A673 (cell line): ENCODE measurements around the gene PTTG2. TPM values are rescaled to one million over a fixed set of nuclear protein-coding genes. Genes with fewer than 3 reads are reported as not detected.

Experiments
- BruUV-seq: library from RNA; stranded (reverse); fragments of 400-500 nt; replicated peaks from 2 replicates; lab custom pipeline; 2021; lab: Mats Ljungman, UMichigan
- CTCF ChIA-PET: fragments of 300-600 bp; sonication (Branson Sonifier 250); formaldehyde crosslinking; loops from one replicate; lab custom pipeline; 2022; ENCODE audit warnings: antibody characterized with exemption; lab: Charles Lee
- POLR2A ChIA-PET: fragments of 300-600 bp; sonication (Branson Sonifier 250); formaldehyde crosslinking; loops from one replicate; lab custom pipeline; 2022; ENCODE audit warnings: antibody characterized with exemption; ENCODE audit not compliant: low non-redundant PET; lab: Charles Lee
- DNase-seq: peaks from one replicate; pipeline ENCODE4 v3.0.0-alpha.2; 2015; ENCODE audit warnings: low spot score
- H3K27ac ChIP-seq: fragments of 200-600 bp; sonication (generic); 2 replicates; pipeline ENCODE4 v1.5.1; 2016; ENCODE audit warnings: mixed run types, low read depth, mild to moderate bottlenecking, mixed read lengths, antibody characterized with exemption, low read length; ENCODE audit not compliant: poor library complexity, severe bottlenecking
- H3K27me3 ChIP-seq: fragments of 200-600 bp; sonication (generic); replicated peaks from 2 replicates; pipeline ENCODE4 v1.6.1; 2017; ENCODE audit warnings: mixed run types, low read depth, mild to moderate bottlenecking, mixed read lengths, antibody characterized with exemption, low read length; ENCODE audit not compliant: insufficient read depth, poor library complexity
- H3K36me3 ChIP-seq: fragments of 200-600 bp; sonication (generic); 2 replicates; pipeline ENCODE4 v1.6.1; 2016; ENCODE audit warnings: mixed run types, mild to moderate bottlenecking, mixed read lengths, antibody characterized with exemption, low read length; ENCODE audit not compliant: insufficient read depth, poor library complexity, severe bottlenecking
- H3K4me1 ChIP-seq: fragments of 200-600 bp; sonication (generic); 2 replicates; pipeline ENCODE4 v1.6.1; 2017; ENCODE audit warnings: mixed run types, mild to moderate bottlenecking, mixed read lengths, antibody characterized with exemption, low read length; ENCODE audit not compliant: insufficient read depth, poor library complexity, severe bottlenecking
- H3K4me3 ChIP-seq: fragments of 200-600 bp; sonication (generic); 2 replicates; pipeline ENCODE4 v1.5.1; 2016; ENCODE audit warnings: low read depth, mixed run types, mild to moderate bottlenecking, mixed read lengths, low read length; ENCODE audit not compliant: poor library complexity, severe bottlenecking
- H3K9me3 ChIP-seq: fragments of 200-600 bp; sonication (generic); 2 replicates; pipeline ENCODE4 v1.6.1; 2016; ENCODE audit warnings: mixed run types, low read depth, mild to moderate bottlenecking, mixed read lengths, antibody characterized with exemption, low read length; ENCODE audit not compliant: poor library complexity, severe bottlenecking
- EZH2 ChIP-seq: fragments of 200-600 bp; sonication (generic); IDR thresholded peaks from 2 replicates; pipeline ENCODE4 v1.6.1; 2017; ENCODE audit warnings: borderline replicate concordance, low read depth, mild to moderate bottlenecking, mixed read lengths, antibody characterized with exemption, low read length; ENCODE audit not compliant: poor library complexity, severe bottlenecking
- intact Hi-C: fragments of 100-400 bp; cut with micrococcal nuclease; formaldehyde crosslinking; loops from one replicate; pipeline ENCODE4 v1.10.0; 2022; ENCODE audit not compliant: unreplicated experiment
- total RNA-seq: library from RNA; stranded (reverse); gene quantifications from 2 replicates; pipeline ENCODE4 v1.2.3, GENCODE V29; 2021
- TF ChIP-seq, protein P1 (sequence below): fragments of 300-800, 200-600 bp; sonication (generic); conservative IDR thresholded peaks from 2 replicates; pipeline ENCODE4 v1.5.1; 2017; ENCODE audit warnings: low read depth, mild to moderate bottlenecking, antibody characterized with exemption, low read length, moderate library complexity, mixed read lengths

Gene PTTG2
- total RNA-seq, 1 experiment from 2014 or later, result not detected

DNA sequence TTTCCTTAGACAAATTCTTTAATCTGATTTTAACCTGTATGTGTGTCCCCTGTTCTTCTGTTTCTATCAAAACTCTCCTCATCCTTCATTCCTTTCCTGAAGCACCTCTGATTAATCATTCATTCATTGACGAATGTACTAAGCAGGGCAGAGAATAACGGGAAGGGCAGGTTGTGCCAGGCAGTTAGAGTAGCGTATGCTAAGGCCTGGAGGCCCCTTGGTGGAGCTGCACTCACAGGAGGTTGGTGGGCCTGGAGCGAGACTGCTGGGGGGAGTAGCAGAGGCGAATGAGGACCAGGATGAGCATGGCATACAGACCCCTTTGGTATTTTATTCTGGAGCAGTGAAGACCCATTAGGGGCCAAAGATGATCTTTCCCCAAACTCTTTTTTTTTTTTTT, 22.5 kb downstream of the PTTG2 start:
- Histone ChIP-seq H3K4me3 (no peak overlapping the region), H3K9me3 (no peaks in the 10 kb centered on the region), H3K4me1 (peaks cover 17% of the 10 kb centered on the region), H3K27ac (no peak overlapping the region), H3K27me3 (no peaks in the 10 kb centered on the region), H3K36me3 (no peaks in the 10 kb centered on the region)
- intact Hi-C loops, result no loop called here
- TF ChIP-seq, protein P1, sequence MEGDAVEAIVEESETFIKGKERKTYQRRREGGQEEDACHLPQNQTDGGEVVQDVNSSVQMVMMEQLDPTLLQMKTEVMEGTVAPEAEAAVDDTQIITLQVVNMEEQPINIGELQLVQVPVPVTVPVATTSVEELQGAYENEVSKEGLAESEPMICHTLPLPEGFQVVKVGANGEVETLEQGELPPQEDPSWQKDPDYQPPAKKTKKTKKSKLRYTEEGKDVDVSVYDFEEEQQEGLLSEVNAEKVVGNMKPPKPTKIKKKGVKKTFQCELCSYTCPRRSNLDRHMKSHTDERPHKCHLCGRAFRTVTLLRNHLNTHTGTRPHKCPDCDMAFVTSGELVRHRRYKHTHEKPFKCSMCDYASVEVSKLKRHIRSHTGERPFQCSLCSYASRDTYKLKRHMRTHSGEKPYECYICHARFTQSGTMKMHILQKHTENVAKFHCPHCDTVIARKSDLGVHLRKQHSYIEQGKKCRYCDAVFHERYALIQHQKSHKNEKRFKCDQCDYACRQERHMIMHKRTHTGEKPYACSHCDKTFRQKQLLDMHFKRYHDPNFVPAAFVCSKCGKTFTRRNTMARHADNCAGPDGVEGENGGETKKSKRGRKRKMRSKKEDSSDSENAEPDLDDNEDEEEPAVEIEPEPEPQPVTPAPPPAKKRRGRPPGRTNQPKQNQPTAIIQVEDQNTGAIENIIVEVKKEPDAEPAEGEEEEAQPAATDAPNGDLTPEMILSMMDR, result no peak
- no peak for TF ChIP-seq EZH2
- ChIA-PET CTCF (no interaction called here), POLR2A (no interaction called here)
- no TSS peak for BruUV-seq
- DNase-seq, result no peak

- BruUV-seq, result no TSS peak
- intact Hi-C loops, result no loop called here
- DNase-seq, result no peak
- no peaks in the 10 kb centered on the region for H3K36me3 ChIP-seq
- TF ChIP-seq, protein P1, result no peak
- TF ChIP-seq EZH2, result no peak
- no peaks in the 10 kb centered on the region for H3K9me3 ChIP-seq
- POLR2A ChIA-PET, result no interaction called here
- H3K4me3 ChIP-seq, result no peak overlapping the region
- H3K27ac ChIP-seq, result no peak overlapping the region
- no peaks in the 10 kb centered on the region for H3K27me3 ChIP-seq
- peaks cover 10% of the 10 kb centered on the region for H3K4me1 ChIP-seq
- CTCF ChIA-PET, result no interaction called here
Measured at GRCh38 chr4:37983951-37984350, 23.8 kb downstream of the PTTG2 start.

- H3K27ac ChIP-seq, result no peak overlapping the region
- ChIA-PET CTCF (no interaction called here), POLR2A (no interaction called here)
- H3K36me3 ChIP-seq, result no peaks in the 10 kb centered on the region
- no peak overlapping the region for H3K4me3 ChIP-seq
- no TSS peak for BruUV-seq
- H3K4me1 ChIP-seq, result peaks cover 10% of the 10 kb centered on the region
- no peaks in the 10 kb centered on the region for H3K9me3 ChIP-seq
- TF ChIP-seq, protein P1, result no peak
- no peak for TF ChIP-seq EZH2
- intact Hi-C loops, result no loop called here
- DNase-seq, result peak; percentile 9
- H3K27me3 ChIP-seq, result no peaks in the 10 kb centered on the region
Measured at GRCh38 chr4:37985730-37986275, 25.6 kb downstream of the PTTG2 start.
